Dendritic cell treated with granulocyte-macrophage colony-stimulating factor and Interleukin-4, amounts not matched to agents 40 ng/mL and 50 ng/mL, for 4 days (primary cell): ENCODE results near the gene AK8.

ENCODE experiments used
- H3K27ac Mint-ChIP-seq: one replicate; pipeline ENCODE4 v1.8.0; 2022; ENCODE audit warnings: mild to moderate bottlenecking, mixed read lengths
- H3K27me3 Mint-ChIP-seq: one replicate; pipeline ENCODE4 v1.8.0; 2022; ENCODE audit warnings: mild to moderate bottlenecking, mixed read lengths
- H3K36me3 Mint-ChIP-seq: one replicate; pipeline ENCODE4 v1.8.0; 2022; ENCODE audit warnings: low read depth, mixed read lengths
- H3K4me1 Mint-ChIP-seq: one replicate; pipeline ENCODE4 v1.8.0; 2022; ENCODE audit warnings: low read depth, mixed read lengths
- H3K4me3 Mint-ChIP-seq: one replicate; pipeline ENCODE4 v1.8.0; 2022; ENCODE audit warnings: mild to moderate bottlenecking, moderate library complexity, mixed read lengths
- H3K9me3 Mint-ChIP-seq: one replicate; pipeline ENCODE4 v1.8.0; 2022; ENCODE audit warnings: mixed read lengths
- intact Hi-C: fragments of 100-400 bp; cut with micrococcal nuclease; formaldehyde crosslinking; loops from one replicate; pipeline ENCODE4 v1.15.0; 2022

The AK8 gene

DNA sequence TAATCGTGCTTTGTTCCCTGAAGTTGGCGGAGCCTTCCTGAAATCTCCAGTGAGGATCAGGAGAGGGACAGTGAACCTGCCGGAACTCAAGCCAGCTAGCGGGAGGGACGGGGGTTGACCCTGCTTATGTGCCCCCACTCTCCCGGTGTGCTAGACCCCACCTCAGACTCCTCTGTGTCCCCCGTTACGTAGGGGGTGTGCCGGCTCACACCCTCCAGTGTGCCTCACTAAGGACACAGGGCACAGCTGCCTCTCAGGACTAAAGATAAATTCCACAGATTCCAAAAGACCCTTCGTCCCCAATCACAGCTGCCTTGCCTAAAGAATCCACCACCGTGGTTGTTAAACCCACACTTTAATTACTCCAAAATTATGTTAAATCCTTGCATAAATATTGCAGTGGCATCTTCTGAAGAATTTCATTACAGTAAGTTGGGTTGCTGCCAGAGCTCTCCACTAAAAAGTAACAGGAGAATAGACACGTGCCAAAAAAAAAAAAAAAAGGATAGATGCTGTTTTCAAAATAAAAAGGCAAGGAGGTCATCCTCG lies 134.1 kb downstream of the AK8 start:
- no peaks in the 10 kb centered on the region for H3K9me3 Mint-ChIP-seq
- intact Hi-C loops, result no loop called here
- H3K27me3 Mint-ChIP-seq, result peaks cover 42% of the 10 kb centered on the region
- H3K27ac Mint-ChIP-seq, result no peak overlapping the region
- no peaks in the 10 kb centered on the region for H3K4me1 Mint-ChIP-seq
- H3K36me3 Mint-ChIP-seq, result no peaks in the 10 kb centered on the region
- no peak overlapping the region for H3K4me3 Mint-ChIP-seq

GRCh38 chr9:132742821-132743311 lies 135.2 kb downstream of the AK8 start:
- H3K27ac Mint-ChIP-seq, result no peak overlapping the region
- intact Hi-C loops, result no loop called here
- H3K9me3 Mint-ChIP-seq, result no peaks in the 10 kb centered on the region
- H3K36me3 Mint-ChIP-seq, result no peaks in the 10 kb centered on the region
- no peaks in the 10 kb centered on the region for H3K4me1 Mint-ChIP-seq
- no peak overlapping the region for H3K4me3 Mint-ChIP-seq
- H3K27me3 Mint-ChIP-seq, result peaks cover 42% of the 10 kb centered on the region

- intact Hi-C loops, result no loop called here
- H3K36me3 Mint-ChIP-seq, result no peaks in the 10 kb centered on the region
- H3K27me3 Mint-ChIP-seq, result peaks cover 35% of the 10 kb centered on the region
- no peaks in the 10 kb centered on the region for H3K9me3 Mint-ChIP-seq
- H3K27ac Mint-ChIP-seq, result no peak overlapping the region
- no peak overlapping the region for H3K4me3 Mint-ChIP-seq
- H3K4me1 Mint-ChIP-seq, result no peaks in the 10 kb centered on the region
Observed at GRCh38 chr9:132740526-132741309, 137.4 kb downstream of the AK8 start.

GRCh38 chr9:132739710-132740310 lies 138.3 kb downstream of the AK8 start:
- H3K4me1 Mint-ChIP-seq, result no peaks in the 10 kb centered on the region
- H3K4me3 Mint-ChIP-seq, result no peak overlapping the region
- no peaks in the 10 kb centered on the region for H3K36me3 Mint-ChIP-seq
- H3K27ac Mint-ChIP-seq, result no peak overlapping the region
- H3K9me3 Mint-ChIP-seq, result no peaks in the 10 kb centered on the region
- intact Hi-C loops, result no loop called here
- H3K27me3 Mint-ChIP-seq, result peaks cover 26% of the 10 kb centered on the region

- H3K36me3 Mint-ChIP-seq, result no peaks in the 10 kb centered on the region
- H3K9me3 Mint-ChIP-seq, result no peaks in the 10 kb centered on the region
- peaks cover 5% of the 10 kb centered on the region for H3K27me3 Mint-ChIP-seq
- intact Hi-C loops, result no loop called here
- H3K4me3 Mint-ChIP-seq, result no peak overlapping the region
- no peak overlapping the region for H3K27ac Mint-ChIP-seq
- no peaks in the 10 kb centered on the region for H3K4me1 Mint-ChIP-seq
Observed at GRCh38 chr9:132733260-132733815, 144.7 kb downstream of the AK8 start.

GRCh38 chr9:132732326-132733259 lies 145.5 kb downstream of the AK8 start:
- H3K4me3 Mint-ChIP-seq, result no peak overlapping the region
- intact Hi-C loops, result no loop called here
- no peaks in the 10 kb centered on the region for H3K4me1 Mint-ChIP-seq
- peaks cover 8% of the 10 kb centered on the region for H3K27me3 Mint-ChIP-seq
- no peak overlapping the region for H3K27ac Mint-ChIP-seq
- H3K36me3 Mint-ChIP-seq, result no peaks in the 10 kb centered on the region
- no peaks in the 10 kb centered on the region for H3K9me3 Mint-ChIP-seq

- no peaks in the 10 kb centered on the region for H3K9me3 Mint-ChIP-seq
- no peaks in the 10 kb centered on the region for H3K4me1 Mint-ChIP-seq
- intact Hi-C loops, result no loop called here
- peaks cover 9% of the 10 kb centered on the region for H3K27me3 Mint-ChIP-seq
- no peak overlapping the region for H3K4me3 Mint-ChIP-seq
- no peaks in the 10 kb centered on the region for H3K36me3 Mint-ChIP-seq
- no peak overlapping the region for H3K27ac Mint-ChIP-seq
Observed at GRCh38 chr9:132731230-132731629, 146.9 kb downstream of the AK8 start.

- H3K27me3 Mint-ChIP-seq, result peaks cover 12% of the 10 kb centered on the region
- no peak overlapping the region for H3K27ac Mint-ChIP-seq
- intact Hi-C loops, result no loop called here
- no peaks in the 10 kb centered on the region for H3K9me3 Mint-ChIP-seq
- no peaks in the 10 kb centered on the region for H3K36me3 Mint-ChIP-seq
- H3K4me3 Mint-ChIP-seq, result no peak overlapping the region
- no peaks in the 10 kb centered on the region for H3K4me1 Mint-ChIP-seq
Observed at GRCh38 chr9:132730054-132731033, 147.7 kb downstream of the AK8 start.

GRCh38 chr9:132729235-132729890 lies 148.7 kb downstream of the AK8 start:
- Mint-ChIP-seq H3K9me3 (no peaks in the 10 kb centered on the region), H3K4me1 (no peaks in the 10 kb centered on the region), H3K4me3 (no peak overlapping the region), H3K27me3 (peaks cover 12% of the 10 kb centered on the region), H3K36me3 (no peaks in the 10 kb centered on the region), H3K27ac (no peak overlapping the region)
- intact Hi-C loops, result no loop called here

DNA sequence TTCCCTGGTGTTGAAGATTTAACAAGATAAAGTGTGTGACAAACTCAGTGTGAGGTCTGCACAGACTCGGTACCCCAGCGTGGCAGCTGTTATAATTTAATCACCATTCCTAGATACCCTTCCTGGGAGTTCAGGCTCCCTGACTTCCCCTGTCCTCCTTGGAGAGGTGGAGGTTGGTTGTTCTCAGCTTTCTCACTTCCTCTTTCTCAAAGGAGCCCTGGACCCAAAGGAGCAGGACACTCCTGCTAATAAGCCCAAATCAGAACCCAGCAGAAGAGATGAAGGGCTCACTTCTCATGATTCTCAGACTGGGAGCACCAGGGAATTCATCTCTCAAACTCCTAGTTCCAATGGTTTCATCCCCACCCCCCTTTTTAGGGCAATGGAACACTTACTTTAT lies 149.6 kb downstream of the AK8 start:
- Mint-ChIP-seq H3K27me3 (peaks cover 12% of the 10 kb centered on the region), H3K4me3 (no peak overlapping the region), H3K9me3 (no peaks in the 10 kb centered on the region), H3K27ac (no peak overlapping the region), H3K4me1 (no peaks in the 10 kb centered on the region), H3K36me3 (no peaks in the 10 kb centered on the region)
- intact Hi-C loops, result no loop called here

DNA sequence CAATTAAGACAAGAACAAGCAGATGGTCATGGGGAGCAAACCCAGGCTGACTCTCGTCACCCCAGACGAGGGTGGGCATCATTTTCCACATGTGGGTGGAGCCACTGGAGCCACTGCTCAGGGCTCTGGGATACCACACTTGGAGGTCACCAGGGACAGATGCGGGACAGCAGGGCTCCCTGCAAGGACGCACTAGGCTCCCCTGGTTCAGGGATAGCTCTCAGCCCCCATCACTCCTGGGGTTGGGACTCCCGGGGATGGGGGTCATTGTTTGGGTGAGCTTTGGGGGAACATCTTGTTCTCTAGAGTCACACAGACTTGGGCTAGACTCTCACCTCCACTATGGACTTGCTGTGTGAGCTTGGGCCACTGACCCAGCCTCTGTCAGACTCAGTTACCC lies 150.0 kb downstream of the AK8 start:
- H3K4me1 Mint-ChIP-seq, result no peaks in the 10 kb centered on the region
- no peak overlapping the region for H3K27ac Mint-ChIP-seq
- H3K4me3 Mint-ChIP-seq, result no peak overlapping the region
- H3K36me3 Mint-ChIP-seq, result no peaks in the 10 kb centered on the region
- no peaks in the 10 kb centered on the region for H3K9me3 Mint-ChIP-seq
- H3K27me3 Mint-ChIP-seq, result peaks cover 12% of the 10 kb centered on the region
- intact Hi-C loops, result no loop called here

GRCh38 chr9:132726576-132727130 lies 151.4 kb downstream of the AK8 start:
- intact Hi-C loops, result no loop called here
- H3K27ac Mint-ChIP-seq, result no peak overlapping the region
- no peak overlapping the region for H3K4me3 Mint-ChIP-seq

More at GRCh38 chr9:132726576-132727130, 151.4 kb downstream of the AK8 start:
- Mint-ChIP-seq H3K27me3 (peaks cover 12% of the 10 kb centered on the region), H3K9me3 (no peaks in the 10 kb centered on the region), H3K36me3 (no peaks in the 10 kb centered on the region), H3K4me1 (no peaks in the 10 kb centered on the region)
